HFFc6 (cell line): ENCODE measurements around the gene KIF26A. TPM values are rescaled to one million over a fixed set of nuclear protein-coding genes. Genes with fewer than 3 reads are reported as not detected.

ENCODE experiments used
- DNase-seq: peaks from one replicate; pipeline ENCODE4 v3.0.0-alpha.2; 2018
- H3K27ac Mint-ChIP-seq: 2 replicates; pipeline ENCODE4 v1.8.0; 2020; ENCODE audit warnings: mild to moderate bottlenecking, mixed read lengths
- H3K27me3 Mint-ChIP-seq: 2 replicates; pipeline ENCODE4 v1.8.0; 2021; ENCODE audit warnings: mild to moderate bottlenecking, moderate library complexity, mixed read lengths; ENCODE audit not compliant: insufficient read depth
- H3K36me3 Mint-ChIP-seq: 2 replicates; pipeline ENCODE4 v1.8.0; 2021; ENCODE audit warnings: low read depth, mixed read lengths
- H3K4me1 Mint-ChIP-seq: 2 replicates; pipeline ENCODE4 v1.8.0; 2020; ENCODE audit warnings: low read depth, mixed read lengths
- H3K4me3 Mint-ChIP-seq: 2 replicates; pipeline ENCODE4 v1.8.0; 2020; ENCODE audit warnings: mild to moderate bottlenecking, moderate library complexity, mixed read lengths
- H3K9me3 Mint-ChIP-seq: 2 replicates; pipeline ENCODE4 v1.8.0; 2020; ENCODE audit warnings: mild to moderate bottlenecking, mixed read lengths
- total RNA-seq, 6 experiments: library from RNA; stranded (reverse); fragmentation: NEBNext Ultra II Directional; extraction: Animal tissue kit (Norgen Biotek cat#: 25700); gene quantifications; 2 replicates in 1 of 6; 3 replicates in 5 of 6; pipeline ENCODE4 v1.2.3, GENCODE V29; 2021
- TF ChIP-seq, protein P1 (sequence below): fragments of 200-600 bp; sonication (generic); IDR thresholded peaks from 2 replicates; pipeline ENCODE4 v1.5.0; 2021; ENCODE audit warnings: antibody characterized with exemption, mild to moderate bottlenecking

Gene KIF26A
- total RNA-seq, 6 experiments from 2014 or later, result 0.07 to 0.09 TPM; not detected in 4

GRCh38 chr14:104121142-104121541, 17.2 kb upstream of the KIF26A start:
- no peak overlapping the region for H3K4me3 Mint-ChIP-seq
- H3K27ac Mint-ChIP-seq, result no peak overlapping the region
- no peak for DNase-seq
- peaks cover 11% of the 10 kb centered on the region; the same call in 1 of the 2 replicates for H3K27me3 Mint-ChIP-seq
- 0 out of 2 replicates have a peak, but pooled peaks cover 4% of the 10 kb centered on the region for H3K36me3 Mint-ChIP-seq
- TF ChIP-seq, protein P1, sequence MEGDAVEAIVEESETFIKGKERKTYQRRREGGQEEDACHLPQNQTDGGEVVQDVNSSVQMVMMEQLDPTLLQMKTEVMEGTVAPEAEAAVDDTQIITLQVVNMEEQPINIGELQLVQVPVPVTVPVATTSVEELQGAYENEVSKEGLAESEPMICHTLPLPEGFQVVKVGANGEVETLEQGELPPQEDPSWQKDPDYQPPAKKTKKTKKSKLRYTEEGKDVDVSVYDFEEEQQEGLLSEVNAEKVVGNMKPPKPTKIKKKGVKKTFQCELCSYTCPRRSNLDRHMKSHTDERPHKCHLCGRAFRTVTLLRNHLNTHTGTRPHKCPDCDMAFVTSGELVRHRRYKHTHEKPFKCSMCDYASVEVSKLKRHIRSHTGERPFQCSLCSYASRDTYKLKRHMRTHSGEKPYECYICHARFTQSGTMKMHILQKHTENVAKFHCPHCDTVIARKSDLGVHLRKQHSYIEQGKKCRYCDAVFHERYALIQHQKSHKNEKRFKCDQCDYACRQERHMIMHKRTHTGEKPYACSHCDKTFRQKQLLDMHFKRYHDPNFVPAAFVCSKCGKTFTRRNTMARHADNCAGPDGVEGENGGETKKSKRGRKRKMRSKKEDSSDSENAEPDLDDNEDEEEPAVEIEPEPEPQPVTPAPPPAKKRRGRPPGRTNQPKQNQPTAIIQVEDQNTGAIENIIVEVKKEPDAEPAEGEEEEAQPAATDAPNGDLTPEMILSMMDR, result no peak
- H3K9me3 Mint-ChIP-seq, result peaks cover 10% of the 10 kb centered on the region
- no peaks in the 10 kb centered on the region for H3K4me1 Mint-ChIP-seq

DNA sequence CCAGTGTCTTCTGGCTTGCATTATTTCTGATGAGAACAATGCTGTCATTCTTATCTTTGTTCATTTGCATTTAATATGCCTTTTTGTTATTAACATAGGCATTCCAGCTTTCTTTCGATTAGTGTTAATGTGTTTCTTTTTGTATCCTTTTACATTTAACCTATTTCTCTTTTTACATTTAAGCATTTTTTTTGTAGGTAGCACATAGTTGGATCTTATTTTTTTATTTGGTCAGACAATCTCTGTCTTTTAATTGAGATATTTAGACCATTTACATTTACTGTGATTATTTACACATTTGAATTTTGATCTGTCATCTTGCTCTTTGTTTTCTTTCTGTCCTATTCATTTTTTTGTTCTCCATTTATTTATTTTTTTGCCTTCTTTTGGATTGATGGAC, 14.5 kb upstream of the KIF26A start:
- no peak overlapping the region for H3K4me3 Mint-ChIP-seq

GRCh38 chr14:104125011-104125410, 13.4 kb upstream of the KIF26A start:
- Mint-ChIP-seq H3K4me1 (no peaks in the 10 kb centered on the region), H3K4me3 (no peak overlapping the region), H3K9me3 (peaks cover 31% of the 10 kb centered on the region), H3K27ac (no peak overlapping the region), H3K36me3 (peaks cover 13% of the 10 kb centered on the region; the same call in 1 of the 2 replicates), H3K27me3 (peaks cover 4% of the 10 kb centered on the region)
- no peak for DNase-seq
- TF ChIP-seq, protein P1, result no peak

More for the DNA sequence above, 14.5 kb upstream of the KIF26A start:
- H3K36me3 Mint-ChIP-seq, result 0 out of 2 replicates have a peak, but pooled peaks cover 4% of the 10 kb centered on the region
- TF ChIP-seq, protein P1, result no peak
- DNase-seq, result no peak
- H3K27ac Mint-ChIP-seq, result no peak overlapping the region
- H3K27me3 Mint-ChIP-seq, result peaks cover 5% of the 10 kb centered on the region; the same call in 1 of the 2 replicates
- H3K9me3 Mint-ChIP-seq, result peaks cover 22% of the 10 kb centered on the region
- no peaks in the 10 kb centered on the region for H3K4me1 Mint-ChIP-seq

DNA sequence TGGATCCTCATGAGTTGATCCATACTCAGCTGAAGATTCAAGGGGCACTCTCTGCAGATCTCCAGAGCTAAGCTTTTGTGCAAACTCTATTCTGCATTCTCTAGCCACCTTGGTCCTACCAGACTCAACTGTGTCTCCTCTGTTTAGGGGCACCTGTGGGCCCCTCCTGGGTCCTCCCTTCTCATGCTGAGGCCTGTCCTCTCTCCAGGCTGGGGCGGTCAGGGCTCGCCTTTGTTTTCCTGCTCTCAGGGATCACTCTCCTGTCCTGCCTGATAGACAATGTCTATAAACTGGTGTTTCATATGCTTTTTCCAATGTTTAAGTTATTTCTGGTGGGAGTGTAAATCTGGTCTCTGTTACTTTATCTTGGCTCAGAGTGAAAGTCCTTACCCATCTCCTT, 11.6 kb upstream of the KIF26A start:
- no peak for DNase-seq
- Mint-ChIP-seq H3K27ac (no peak overlapping the region), H3K4me3 (no peak overlapping the region), H3K27me3 (no peaks in the 10 kb centered on the region; the same call in none of the 2 replicates), H3K36me3 (peaks cover 16% of the 10 kb centered on the region; the same call in 1 of the 2 replicates), H3K4me1 (no peaks in the 10 kb centered on the region), H3K9me3 (peaks cover 35% of the 10 kb centered on the region)
- TF ChIP-seq, protein P1, result no peak

GRCh38 chr14:104128981-104129380, 9.4 kb upstream of the KIF26A start:
- Mint-ChIP-seq H3K27me3 (no peaks in the 10 kb centered on the region; the same call in none of the 2 replicates), H3K4me3 (no peak overlapping the region), H3K36me3 (peaks cover 16% of the 10 kb centered on the region; the same call in 1 of the 2 replicates), H3K9me3 (peaks cover 31% of the 10 kb centered on the region), H3K27ac (no peak overlapping the region), H3K4me1 (no peaks in the 10 kb centered on the region)
- TF ChIP-seq, protein P1, result no peak
- no peak for DNase-seq
